NCI-H748 (cell line): ENCODE results near the gene NECTIN2.
"Not testable (repeated sequence)": the region's sequence is repeated elsewhere in the genome, so short reads cannot be mapped to it uniquely, and the experiment has no call there.

Experiments
- DNase-seq: peaks from one replicate; lab custom pipeline; 2025; ENCODE audit not compliant: unreplicated experiment; lab: John Stamatoyannopoulos, UW

The NECTIN2 gene

DNA sequence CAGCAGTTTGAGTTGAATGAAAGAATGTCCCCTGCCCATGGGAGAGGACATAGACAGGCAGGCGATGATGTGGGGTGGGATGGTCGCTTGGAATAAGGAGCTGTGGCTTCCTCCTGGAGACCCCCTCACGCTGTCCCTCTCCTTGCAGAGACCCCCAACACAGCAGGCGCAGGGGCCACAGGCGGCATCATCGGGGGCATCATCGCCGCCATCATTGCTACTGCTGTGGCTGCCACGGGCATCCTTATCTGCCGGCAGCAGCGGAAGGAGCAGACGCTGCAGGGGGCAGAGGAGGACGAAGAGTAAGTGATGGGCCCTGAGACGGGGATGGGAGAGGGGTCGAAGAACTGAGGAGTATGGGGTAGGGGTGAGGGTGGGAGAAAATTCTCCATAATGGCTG, 36.0 kb downstream of the NECTIN2 start:
- no peak for DNase-seq

DNA sequence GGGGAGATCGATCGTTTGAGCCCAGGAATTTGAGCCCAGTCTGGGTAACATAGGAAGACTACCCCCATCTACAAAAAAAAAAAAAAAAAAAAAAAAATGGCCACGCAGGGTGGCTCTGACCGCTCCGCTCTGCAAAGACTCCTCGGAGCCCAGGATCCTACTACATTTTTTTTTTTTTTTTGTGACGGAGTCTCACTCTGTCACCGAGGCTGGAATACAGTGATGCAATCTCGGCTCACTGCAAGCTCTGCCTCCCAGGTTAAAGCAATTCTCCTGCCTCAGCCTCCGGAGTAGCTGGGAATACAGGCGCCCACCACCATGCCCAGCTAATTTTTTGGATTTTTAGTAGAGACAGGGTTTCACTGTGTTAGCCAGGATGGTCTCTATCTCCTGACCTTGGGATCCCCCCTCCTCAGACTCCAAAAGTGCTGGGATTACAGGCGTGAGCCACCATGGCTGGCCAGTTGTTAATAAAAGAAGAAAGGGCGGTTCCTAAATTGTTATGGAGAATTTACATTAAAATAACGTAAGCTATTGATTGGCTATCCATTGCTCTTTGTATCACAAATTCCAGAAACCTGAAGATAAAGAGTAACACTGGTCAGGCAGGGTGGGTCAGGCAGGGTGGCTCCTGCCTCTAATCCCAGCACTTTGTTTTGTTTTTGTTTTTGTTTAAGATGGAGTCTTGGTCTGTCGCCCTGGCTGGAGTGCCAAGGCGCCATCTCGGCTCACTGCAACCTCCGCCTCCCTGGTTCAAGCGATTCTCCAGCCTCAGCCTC, 36.7 kb downstream of the NECTIN2 start:
- not testable (repeated sequence) for DNase-seq

DNA sequence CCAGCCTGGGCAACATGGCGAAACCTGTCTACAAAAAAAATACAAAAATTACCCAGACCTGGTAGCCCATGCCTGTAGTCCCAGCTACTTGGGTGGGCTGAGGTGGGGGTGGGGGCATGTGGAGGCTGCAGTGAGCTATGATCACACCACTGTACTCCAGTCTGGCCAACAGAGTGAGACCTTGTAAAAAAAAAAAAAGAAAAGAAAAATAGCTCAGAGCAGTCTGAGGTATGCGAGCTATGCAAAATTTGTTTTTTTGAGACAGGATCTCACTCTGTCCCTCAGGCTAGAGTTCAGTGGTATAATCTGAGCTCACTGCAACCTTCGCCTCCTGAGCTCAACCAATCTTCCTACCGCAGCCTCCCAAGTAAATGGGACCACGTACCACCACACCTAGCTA, 37.8 kb downstream of the NECTIN2 start:
- DNase-seq, result no peak

DNA sequence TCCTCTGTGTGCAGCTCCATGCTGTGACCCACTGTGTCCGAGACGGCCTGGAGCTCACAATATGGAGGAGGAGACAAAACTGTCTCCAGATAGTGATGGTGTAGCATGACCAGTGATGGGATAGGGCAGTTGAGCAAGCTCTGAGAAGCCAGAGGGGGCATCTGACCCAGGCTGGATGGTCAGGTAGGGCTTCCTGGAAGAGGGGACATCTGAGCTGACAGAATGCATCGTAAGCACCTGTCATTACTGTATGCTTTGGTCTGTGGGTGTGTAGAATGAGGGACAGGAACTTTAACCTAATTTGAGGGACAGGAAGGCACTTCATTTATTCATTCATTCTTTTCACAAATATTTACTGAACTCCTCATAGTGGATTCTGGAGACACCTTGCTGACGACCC, 38.5 kb downstream of the NECTIN2 start:
- DNase-seq, result no peak

DNA sequence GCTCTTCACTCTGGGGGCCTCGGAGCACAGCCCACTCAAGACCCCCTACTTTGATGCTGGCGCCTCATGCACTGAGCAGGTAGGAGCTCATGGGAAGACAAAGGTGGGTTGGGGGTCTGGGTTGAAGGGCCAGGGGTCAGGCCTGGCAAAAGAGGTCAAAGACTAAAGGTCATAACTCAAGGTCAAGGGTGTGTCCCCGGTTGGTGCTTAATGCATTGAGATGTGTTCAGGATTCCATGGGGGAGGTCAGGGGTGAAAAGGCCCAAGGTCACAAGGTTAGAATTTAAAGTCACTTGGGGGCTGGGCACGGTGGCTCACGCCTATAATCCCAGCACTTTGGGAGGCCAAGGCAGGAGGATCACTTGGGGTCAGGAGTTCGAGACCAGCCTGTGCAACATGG, 40.0 kb downstream of the NECTIN2 start:
- no peak for DNase-seq

DNA sequence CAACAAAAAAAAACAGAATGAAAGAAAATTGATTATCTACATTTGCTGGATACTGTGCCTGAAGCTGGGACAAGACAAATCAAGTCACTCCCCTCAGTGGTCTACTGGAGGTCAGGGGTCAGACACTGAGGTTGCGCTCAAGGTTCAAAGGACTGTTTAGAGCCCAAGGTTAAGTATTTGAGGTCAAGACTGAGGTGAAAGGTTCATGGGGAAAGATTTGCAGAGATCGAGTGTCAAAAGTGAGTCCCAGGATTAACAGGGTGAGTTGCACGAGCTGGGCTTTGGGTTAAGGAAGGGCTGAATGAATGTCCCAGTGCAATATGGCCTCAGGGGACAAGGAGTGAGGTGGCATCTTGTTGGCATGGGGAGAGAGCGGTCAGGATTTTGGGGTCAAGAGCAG, 41.6 kb downstream of the NECTIN2 start:
- no peak for DNase-seq

DNA sequence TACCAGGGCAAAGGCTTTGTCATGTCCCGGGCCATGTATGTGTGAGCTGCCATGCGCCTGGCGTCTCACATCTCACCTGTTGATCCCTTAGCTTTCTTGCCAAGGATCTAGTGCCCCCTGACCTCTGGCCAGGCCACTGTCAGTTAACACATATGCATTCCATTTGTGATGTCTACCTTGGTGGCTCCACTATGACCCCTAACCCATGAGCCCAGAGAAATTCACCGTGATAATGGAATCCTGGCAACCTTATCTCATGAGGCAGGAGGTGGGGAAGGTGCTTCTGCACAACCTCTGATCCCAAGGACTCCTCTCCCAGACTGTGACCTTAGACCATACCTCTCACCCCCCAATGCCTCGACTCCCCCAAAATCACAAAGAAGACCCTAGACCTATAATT, 42.2 kb downstream of the NECTIN2 start:
- not testable (repeated sequence) for DNase-seq

DNA sequence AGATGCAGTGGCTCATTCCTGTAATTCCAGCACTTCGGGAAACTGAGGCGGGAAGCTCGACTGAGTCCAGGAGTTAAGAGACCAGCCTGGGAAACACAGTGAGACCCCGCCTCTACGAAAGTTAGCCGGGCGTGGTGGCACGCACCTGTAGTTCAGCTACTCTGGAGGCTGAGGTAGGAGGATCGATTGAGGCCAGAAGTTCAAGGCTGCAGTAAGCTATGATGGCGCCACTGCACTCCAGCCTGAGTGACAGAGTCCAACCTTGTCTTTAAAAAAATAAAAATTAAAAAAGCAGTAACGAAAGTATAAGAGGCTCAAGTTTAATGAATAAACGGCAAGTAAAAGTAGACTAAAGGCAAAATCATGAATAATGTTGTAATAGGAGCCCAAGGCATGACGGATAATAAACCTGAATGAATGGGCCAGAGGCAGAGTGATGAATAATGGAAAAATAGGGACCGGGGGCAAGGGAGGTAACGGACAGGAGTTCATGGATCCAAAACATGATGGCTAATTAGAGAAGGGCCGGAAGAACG, 43.8 kb downstream of the NECTIN2 start:
- DNase-seq, result no peak

DNA sequence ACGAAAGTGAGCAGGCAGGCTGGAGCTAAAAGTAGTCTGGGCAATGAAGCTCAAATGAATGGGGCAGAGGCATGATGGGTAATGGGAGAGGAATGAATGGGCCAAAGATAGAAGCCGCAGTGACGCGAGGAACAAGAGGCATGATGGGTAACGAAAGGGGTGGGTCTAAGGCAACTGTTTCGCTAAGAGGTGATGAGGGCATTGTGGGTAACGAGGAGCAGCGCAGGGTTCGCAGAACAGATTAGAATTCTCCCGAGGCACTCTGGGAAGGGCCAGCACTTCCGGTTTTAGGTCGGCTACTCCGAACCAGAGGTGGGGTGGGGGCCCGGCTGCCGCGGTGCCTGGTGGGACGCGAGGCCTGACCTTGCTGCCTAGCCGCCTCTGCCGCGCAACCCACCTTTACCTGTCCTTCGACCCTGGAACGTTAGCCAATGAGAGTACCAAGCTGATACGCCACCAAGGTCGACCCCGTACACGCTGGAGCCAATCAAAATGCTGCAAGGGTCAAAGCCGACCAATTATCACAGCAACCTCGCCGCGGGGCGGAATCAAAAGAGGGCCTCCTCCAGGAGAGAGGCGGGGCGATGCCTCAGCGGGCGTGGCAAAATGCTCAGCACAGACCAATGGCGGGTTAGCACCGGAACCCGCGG, 44.4 kb downstream of the NECTIN2 start:
- DNase-seq, result peak; percentile 100

DNA sequence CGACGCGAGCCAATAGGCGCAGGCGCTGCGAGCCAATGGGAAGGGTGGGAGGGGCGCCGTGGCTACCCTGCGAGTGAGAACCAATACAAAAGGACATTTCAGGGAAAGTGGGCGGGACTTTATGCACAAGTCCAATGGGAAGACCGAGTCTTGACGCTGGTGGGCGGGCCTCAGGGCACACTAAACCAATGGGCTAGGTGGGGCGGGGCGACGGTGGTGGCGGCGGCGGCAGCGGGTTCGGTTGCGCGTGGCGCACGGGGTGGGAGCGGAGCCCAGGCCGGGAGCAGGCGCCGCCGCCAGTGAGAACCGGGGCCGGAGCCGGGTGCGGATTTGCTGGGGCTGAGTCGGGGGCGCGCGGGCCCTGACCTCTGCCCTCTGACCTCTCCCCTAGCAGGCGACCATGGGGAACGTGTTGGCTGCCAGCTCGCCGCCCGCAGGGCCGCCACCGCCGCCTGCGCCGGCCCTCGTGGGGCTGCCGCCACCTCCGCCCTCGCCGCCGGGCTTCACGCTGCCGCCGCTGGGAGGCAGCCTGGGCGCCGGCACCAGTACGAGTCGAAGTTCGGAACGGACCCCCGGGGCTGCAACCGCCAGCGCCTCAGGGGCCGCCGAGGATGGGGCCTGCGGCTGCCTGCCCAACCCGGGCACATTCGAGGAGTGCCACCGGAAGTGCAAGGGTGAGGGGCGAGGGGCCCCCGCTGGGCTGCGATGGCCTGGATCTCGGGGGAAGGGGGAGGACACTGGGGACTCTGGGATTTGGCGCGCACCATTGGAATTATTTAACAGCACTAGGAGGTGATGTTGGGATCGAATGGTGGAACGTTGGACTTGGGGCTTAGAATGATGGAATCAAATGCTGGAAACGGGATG, 45.2 kb downstream of the NECTIN2 start, which contains the start of gene TOMM40:
TOMM40 (plus strand) TSS at position 239 of the 867 bp plus-strand sequence; CDS start at position 401, 162 bp downstream.
- peak; percentile 100 for DNase-seq

DNA sequence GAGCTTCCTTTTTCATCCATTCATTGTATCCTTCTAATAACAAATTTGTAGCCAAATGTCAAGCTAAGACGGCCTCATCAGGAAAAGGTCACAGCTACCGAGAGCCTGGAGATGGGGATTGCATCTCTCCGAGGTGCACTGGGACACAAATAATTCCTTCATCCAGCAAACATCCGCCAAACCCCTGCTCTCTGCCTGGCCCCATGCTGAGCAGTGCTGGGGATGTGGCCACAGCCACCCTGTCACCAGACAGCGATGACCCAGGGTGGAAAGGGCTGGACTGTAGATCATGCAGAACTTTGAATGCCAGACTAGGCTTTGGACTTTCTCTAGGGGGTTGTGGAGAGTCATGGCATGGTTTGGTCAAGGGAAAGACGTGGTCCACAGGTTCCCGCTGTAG, 46.8 kb downstream of the NECTIN2 start:
- DNase-seq, result no peak

DNA sequence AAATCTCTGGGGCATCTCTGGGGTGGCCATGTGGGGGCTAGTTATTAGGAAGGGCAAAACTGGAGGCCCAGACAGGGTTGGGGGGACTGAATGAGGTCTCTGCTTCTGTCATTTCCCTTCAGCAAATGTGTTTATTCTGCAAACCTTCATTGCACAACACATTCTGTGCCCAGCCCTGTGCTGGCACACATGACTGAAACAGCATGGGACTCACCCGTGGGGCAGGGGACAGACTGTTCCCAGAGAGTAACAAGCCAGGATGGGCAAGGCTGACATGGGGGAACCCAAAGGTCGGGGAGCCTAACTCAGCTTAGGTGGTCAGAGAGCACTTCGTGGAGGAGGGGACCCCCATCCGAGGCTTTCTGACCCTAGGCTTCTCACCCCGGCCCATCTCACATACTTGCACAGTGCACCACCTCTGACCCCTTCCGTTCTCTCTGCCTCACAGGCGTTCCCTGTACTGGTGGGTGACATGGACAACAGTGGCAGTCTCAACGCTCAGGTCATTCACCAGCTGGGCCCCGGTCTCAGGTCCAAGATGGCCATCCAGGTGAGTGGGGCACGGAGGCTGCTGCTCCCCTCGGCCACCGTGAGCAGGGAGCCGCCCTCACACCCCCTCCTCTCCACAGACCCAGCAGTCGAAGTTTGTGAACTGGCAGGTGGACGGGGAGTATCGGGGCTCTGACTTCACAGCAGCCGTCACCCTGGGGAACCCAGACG, 47.4 kb downstream of the NECTIN2 start:
- DNase-seq, result no peak

DNA sequence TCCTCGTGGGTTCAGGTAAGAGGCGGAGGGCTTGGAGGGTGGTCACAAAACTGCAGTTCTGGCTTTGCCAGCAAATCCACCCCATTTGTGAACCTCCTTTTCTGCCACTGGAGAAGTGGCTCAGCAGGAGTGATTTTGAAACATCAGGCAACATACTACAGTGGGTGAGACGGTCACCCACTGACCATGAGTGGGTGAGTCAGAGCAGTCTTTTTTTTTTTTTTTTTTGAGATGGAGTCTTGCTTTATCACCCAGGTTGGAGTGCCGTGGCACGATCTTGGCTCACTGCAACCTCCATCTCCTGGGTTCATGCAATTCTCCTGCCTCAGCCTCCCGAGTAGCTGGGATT, 47.9 kb downstream of the NECTIN2 start:
- DNase-seq, result no peak

DNA sequence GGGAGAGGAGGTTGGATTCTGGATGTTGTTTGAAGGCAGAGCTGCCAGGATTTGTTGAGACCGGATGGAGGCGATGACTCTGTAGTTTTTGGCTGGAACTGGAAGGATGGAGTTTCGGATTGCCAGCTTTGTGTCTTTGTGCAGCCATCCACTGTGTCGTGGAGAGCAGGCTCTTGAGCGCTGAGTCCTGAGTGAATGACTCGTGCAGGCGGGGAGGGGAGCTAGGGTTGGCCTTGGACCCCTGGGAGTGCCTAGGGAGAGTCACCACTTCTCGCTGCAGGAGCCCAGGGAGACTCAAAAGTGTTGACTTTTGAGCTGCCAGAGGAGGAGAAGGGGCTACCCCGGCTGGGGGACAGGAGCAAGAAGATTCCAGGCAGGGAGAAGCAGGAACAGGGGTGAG, 48.8 kb downstream of the NECTIN2 start:
- no peak for DNase-seq

DNA sequence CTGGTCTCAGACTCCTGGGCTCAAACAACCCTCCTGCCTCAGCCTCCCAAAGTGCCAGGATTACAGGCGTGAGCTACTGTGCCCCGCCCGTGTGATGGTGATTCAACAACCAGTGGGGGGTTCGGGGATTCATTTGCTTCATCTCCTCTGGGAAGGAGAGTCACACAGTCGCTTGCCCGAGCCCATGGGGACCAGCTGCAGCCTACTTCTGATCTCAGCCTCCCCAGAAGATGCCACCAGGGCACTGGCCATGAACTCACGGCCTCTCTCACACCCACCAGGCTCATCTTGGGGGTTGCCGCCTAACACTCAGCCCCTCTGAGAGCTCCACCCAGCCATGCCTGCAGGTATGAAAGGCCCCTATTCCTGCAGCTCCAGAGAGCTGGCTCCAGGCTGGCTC, 51.7 kb downstream of the NECTIN2 start:
- no peak for DNase-seq

DNA sequence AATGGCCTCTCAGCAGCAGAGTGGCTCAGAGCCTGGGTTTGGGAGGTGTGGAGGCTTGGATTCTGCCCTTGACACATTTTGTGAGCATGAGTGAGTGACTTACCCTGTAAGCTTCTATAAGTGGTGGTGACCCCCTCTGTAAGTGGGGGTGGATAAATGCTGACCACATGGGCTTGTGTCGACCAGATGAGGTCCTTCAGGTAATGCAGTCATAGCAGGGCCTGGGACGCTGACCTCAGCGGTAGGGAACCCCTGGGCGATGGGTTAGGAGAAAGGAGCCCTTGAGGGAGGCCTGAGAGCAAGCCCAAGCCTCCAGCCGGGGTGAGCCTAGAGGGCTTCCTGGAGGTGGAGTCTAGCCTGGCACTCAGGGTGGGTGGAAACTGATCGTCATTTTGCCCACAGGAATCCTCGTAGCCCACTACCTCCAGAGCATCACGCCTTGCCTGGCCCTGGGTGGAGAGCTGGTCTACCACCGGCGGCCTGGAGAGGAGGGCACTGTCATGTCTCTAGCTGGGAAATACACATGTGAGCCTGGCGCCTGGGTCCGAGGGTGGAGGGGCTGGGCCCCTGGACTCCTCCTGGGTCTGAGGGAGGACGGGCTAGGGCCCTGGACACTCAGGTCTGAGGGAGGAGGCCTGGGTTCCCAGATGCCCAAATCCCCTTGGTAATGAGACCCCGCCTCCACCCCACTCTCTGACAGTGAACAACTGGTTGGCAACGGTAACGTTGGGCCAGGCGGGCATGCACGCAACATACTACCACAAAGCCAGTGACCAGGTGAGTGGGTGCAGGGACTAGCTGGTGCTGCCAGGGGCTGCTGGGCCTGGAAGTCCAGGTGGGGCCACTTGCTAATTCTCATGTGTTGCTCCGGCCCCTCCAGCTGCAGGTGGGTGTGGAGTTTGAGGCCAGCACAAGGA, 54.5 kb downstream of the NECTIN2 start:
- DNase-seq, result no peak

DNA sequence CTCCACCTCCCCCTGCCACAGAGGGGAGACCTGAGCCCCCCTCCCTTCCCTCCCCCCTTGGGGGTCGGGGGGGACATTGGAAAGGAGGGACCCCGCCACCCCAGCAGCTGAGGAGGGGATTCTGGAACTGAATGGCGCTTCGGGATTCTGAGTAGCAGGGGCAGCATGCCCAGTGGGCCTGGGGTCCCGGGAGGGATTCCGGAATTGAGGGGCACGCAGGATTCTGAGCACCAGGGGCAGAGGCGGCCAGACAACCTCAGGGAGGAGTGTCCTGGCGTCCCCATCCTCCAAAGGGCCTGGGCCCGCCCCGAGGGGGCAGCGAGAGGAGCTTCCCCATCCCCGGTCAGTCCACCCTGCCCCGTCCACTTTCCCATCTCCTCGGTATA, 57.1 kb downstream of the NECTIN2 start:
- no peak for DNase-seq

DNA sequence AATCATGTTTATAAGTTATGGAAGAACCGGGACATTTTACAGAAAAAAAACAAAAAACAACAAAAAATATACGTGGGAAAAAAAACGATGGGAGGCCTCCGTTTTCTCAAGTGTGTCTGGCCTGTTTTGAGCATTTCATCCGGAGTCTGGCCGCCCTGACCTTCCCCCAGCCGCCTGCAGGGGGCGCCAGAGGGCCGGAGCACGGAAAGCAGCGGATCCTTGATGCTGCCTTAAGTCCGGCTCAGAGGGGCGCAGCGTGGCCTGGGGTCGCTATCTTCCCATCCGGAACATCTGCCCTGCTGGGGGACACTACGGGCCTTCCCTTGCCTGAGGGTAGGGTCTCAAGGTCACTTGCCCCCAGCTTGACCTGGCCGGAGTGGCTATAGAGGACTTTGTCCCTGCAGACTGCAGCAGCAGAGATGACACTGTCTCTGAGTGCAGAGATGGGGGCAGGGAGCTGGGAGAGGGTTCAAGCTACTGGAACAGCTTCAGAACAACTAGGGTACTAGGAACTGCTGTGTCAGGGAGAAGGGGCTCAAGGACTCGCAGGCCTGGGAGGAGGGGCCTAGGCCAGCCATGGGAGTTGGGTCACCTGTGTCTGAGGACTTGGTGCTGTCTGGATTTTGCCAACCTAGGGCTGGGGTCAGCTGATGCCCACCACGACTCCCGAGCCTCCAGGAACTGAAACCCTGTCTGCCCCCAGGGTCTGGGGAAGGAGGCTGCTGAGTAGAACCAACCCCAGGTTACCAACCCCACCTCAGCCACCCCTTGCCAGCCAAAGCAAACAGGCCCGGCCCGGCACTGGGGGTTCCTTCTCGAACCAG, 57.7 kb downstream of the NECTIN2 start:
- peak; percentile 58 for DNase-seq

DNA sequence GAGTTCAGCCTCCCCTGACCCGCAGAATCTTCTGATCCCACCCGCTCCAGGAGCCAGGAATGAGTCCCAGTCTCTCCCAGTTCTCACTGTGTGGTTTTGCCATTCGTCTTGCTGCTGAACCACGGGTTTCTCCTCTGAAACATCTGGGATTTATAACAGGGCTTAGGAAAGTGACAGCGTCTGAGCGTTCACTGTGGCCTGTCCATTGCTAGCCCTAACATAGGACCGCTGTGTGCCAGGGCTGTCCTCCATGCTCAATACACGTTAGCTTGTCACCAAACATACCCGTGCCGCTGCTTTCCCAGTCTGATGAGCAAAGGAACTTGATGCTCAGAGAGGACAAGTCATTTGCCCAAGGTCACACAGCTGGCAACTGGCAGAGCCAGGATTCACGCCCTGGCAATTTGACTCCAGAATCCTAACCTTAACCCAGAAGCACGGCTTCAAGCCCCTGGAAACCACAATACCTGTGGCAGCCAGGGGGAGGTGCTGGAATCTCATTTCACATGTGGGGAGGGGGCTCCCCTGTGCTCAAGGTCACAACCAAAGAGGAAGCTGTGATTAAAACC, 58.4 kb downstream of the NECTIN2 start:
- DNase-seq, result no peak
